Measurements from ENCODE around the gene MEPE. TPM values are rescaled to one million over a fixed set of nuclear protein-coding genes. Genes with fewer than 3 reads are reported as not detected.
A peak's percentile ranks its signal among the peaks of the same experiment; 100 is the strongest.

Gene MEPE
- total and polyA plus RNA-seq, 4 donors: 0.02 TPM; not detected in 3

- Histone ChIP-seq H3K27me3 (ENCODE audit: control insufficient read depth in 3 of 3, insufficient read depth in 3 of 3, low read length in 2 of 3) (no peaks in the 10 kb centered on the region), H3K9ac (ENCODE audit: insufficient read depth in 1 of 2, low read length in 2 of 2) (no peak overlapping the region), H3K9me3 (ENCODE audit: control insufficient read depth in 4 of 4, insufficient read depth in 3 of 4, low read length in 3 of 4) (no peaks in the 10 kb centered on the region), H3K36me3 (ENCODE audit: control insufficient read depth in 4 of 4, insufficient read depth in 4 of 4, low read length in 4 of 4) (no peaks in the 10 kb centered on the region), H3K4me1 (ENCODE audit: control insufficient read depth in 5 of 5, insufficient read depth in 5 of 5, low read length in 5 of 5) (no peaks in the 10 kb centered on the region), H3K4me3 (no peak overlapping the region), H3K27ac (ENCODE audit: low read depth in 1 of 2, low read length in 1 of 2) (no peak overlapping the region)
- TF ChIP-seq, protein P1, sequence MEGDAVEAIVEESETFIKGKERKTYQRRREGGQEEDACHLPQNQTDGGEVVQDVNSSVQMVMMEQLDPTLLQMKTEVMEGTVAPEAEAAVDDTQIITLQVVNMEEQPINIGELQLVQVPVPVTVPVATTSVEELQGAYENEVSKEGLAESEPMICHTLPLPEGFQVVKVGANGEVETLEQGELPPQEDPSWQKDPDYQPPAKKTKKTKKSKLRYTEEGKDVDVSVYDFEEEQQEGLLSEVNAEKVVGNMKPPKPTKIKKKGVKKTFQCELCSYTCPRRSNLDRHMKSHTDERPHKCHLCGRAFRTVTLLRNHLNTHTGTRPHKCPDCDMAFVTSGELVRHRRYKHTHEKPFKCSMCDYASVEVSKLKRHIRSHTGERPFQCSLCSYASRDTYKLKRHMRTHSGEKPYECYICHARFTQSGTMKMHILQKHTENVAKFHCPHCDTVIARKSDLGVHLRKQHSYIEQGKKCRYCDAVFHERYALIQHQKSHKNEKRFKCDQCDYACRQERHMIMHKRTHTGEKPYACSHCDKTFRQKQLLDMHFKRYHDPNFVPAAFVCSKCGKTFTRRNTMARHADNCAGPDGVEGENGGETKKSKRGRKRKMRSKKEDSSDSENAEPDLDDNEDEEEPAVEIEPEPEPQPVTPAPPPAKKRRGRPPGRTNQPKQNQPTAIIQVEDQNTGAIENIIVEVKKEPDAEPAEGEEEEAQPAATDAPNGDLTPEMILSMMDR (IDR thresholded peaks at IDR 0.05; ENCODE audit: control extremely low read depth, extremely low read depth): no peak
- ATAC-seq (ENCODE audit: insufficient read depth, low FRiP score) (no peak), DNase-seq (no peak)
- WGBS, 2 donors: 82 to 85% methylated on average over 1 of the region's 1 CpG
Measured at GRCh38 chr4:87824352-87824751, 8.4 kb upstream of the MEPE start.

GRCh38 chr4:87834401-87834800 lies 1.6 kb downstream of the MEPE start:
- H3K9me3 ChIP-seq (ENCODE audit: control insufficient read depth in 4 of 4, insufficient read depth in 3 of 4, low read length in 3 of 4): peaks cover 0 to 1% (median 0%) of the 10 kb centered on the region in 4 donors
- no peak overlapping the region for H3K27ac ChIP-seq (ENCODE audit: low read depth in 1 of 2, low read length in 1 of 2)
- ATAC-seq (ENCODE audit: insufficient read depth, low FRiP score) (no peak), DNase-seq (peak in 2 of 3 donors; percentile 50 to 56)
- no peaks in the 10 kb centered on the region for H3K27me3 ChIP-seq (ENCODE audit: control insufficient read depth in 3 of 3, insufficient read depth in 3 of 3, low read length in 2 of 3)
- no peak overlapping the region for H3K4me3 ChIP-seq
- TF ChIP-seq, protein P1 (IDR thresholded peaks at IDR 0.05; ENCODE audit: control extremely low read depth, extremely low read depth): no peak
- WGBS, 2 donors: 81 to 93% methylated on average over 2 of the region's 2 CpGs
- no peak overlapping the region for H3K9ac ChIP-seq (ENCODE audit: insufficient read depth in 1 of 2, low read length in 2 of 2)
- H3K4me1 ChIP-seq (ENCODE audit: control insufficient read depth in 5 of 5, insufficient read depth in 5 of 5, low read length in 5 of 5): peaks cover 0 to 15% (median 0%) of the 10 kb centered on the region in 5 donors
- H3K36me3 ChIP-seq (ENCODE audit: control insufficient read depth in 4 of 4, insufficient read depth in 4 of 4, low read length in 4 of 4): no peaks in the 10 kb centered on the region

- ATAC-seq (ENCODE audit: insufficient read depth, low FRiP score) (peak; percentile 14), DNase-seq (no peak)
- H3K9ac ChIP-seq (ENCODE audit: insufficient read depth in 1 of 2, low read length in 2 of 2): no peak overlapping the region
- TF ChIP-seq, protein P1 (IDR thresholded peaks at IDR 0.05; ENCODE audit: control extremely low read depth, extremely low read depth): no peak
- peaks cover 0 to 1% (median 0%) of the 10 kb centered on the region in 4 donors for H3K9me3 ChIP-seq (ENCODE audit: control insufficient read depth in 4 of 4, insufficient read depth in 3 of 4, low read length in 3 of 4)
- 74 to 82% methylated on average over 2 of the region's 2 CpGs for WGBS, 2 donors
- H3K27me3 ChIP-seq (ENCODE audit: control insufficient read depth in 3 of 3, insufficient read depth in 3 of 3, low read length in 2 of 3): no peaks in the 10 kb centered on the region
- H3K4me3 ChIP-seq: no peak overlapping the region
- H3K4me1 ChIP-seq (ENCODE audit: control insufficient read depth in 5 of 5, insufficient read depth in 5 of 5, low read length in 5 of 5): peaks cover 0 to 15% (median 0%) of the 10 kb centered on the region in 5 donors
- H3K36me3 ChIP-seq (ENCODE audit: control insufficient read depth in 4 of 4, insufficient read depth in 4 of 4, low read length in 4 of 4): no peaks in the 10 kb centered on the region
- no peak overlapping the region for H3K27ac ChIP-seq (ENCODE audit: low read depth in 1 of 2, low read length in 1 of 2)
Measured at GRCh38 chr4:87835197-87835596, 2.4 kb downstream of the MEPE start.

DNA sequence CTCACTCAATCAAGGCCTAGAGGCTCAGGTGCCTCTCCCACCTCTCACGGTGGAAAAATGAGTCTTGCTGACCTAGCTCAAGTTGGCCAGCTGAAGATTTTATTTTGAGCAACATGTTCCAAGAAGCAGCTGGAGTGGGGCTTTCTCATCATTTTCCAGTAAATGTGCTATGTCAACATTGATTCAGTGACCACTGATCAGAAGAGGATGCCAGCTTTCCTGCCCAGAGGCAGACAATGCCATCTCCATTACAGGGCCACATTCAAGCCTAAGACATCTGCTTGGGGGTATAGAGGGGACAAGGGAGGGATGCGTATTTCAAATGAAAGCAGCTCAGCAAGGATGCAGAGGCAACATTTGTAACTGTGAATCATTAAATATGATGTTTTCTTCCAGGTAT lies 3.0 kb downstream of the MEPE start:
- no peaks in the 10 kb centered on the region for H3K27me3 ChIP-seq (ENCODE audit: control insufficient read depth in 3 of 3, insufficient read depth in 3 of 3, low read length in 2 of 3)
- peaks cover 0 to 15% (median 0%) of the 10 kb centered on the region in 5 donors for H3K4me1 ChIP-seq (ENCODE audit: control insufficient read depth in 5 of 5, insufficient read depth in 5 of 5, low read length in 5 of 5)
- WGBS, 2 donors: 84 to 86% methylated on average over 2 of the region's 2 CpGs
- ATAC-seq (ENCODE audit: insufficient read depth, low FRiP score): no peak
- no peak overlapping the region for H3K27ac ChIP-seq (ENCODE audit: low read depth in 1 of 2, low read length in 1 of 2)
- H3K36me3 ChIP-seq (ENCODE audit: control insufficient read depth in 4 of 4, insufficient read depth in 4 of 4, low read length in 4 of 4): no peaks in the 10 kb centered on the region
- TF ChIP-seq, protein P1 (IDR thresholded peaks at IDR 0.05; ENCODE audit: control extremely low read depth, extremely low read depth): no peak
- H3K9me3 ChIP-seq (ENCODE audit: control insufficient read depth in 4 of 4, insufficient read depth in 3 of 4, low read length in 3 of 4): peaks cover 0 to 1% (median 0%) of the 10 kb centered on the region in 4 donors
- H3K9ac ChIP-seq (ENCODE audit: insufficient read depth in 1 of 2, low read length in 2 of 2): no peak overlapping the region
- no peak overlapping the region for H3K4me3 ChIP-seq
- DNase-seq: no peak

Data from lung (tissue), 12 donors.